SK-N-SH (cell line): ENCODE results near the gene PCNX2. TPM values are rescaled to one million over a fixed set of nuclear protein-coding genes. Genes with fewer than 3 reads are reported as not detected.

ENCODE experiments used
- CTCF ChIA-PET: fragments of 300-600, 350-600 bp; formaldehyde crosslinking; extraction: SDS; loops from one replicate; lab custom pipeline; 2021; lab: Yijun Ruan, JAX
- POLR2A ChIA-PET: fragments of 350-600 bp; sonication (Branson Sonifier 250); formaldehyde crosslinking; extraction: SDS; loops from one replicate; lab custom pipeline; 2020; ENCODE audit warnings: antibody characterized with exemption, inconsistent platforms; lab: Yijun Ruan, JAX
- DNase-seq: peaks from one replicate; pipeline ENCODE4 v3.0.0; 2012
- H2AFZ ChIP-seq: fragments of 200-600 bp; sonication (generic); 2 replicates; pipeline ENCODE4 v1.8.1; 2016; ENCODE audit warnings: antibody characterized with exemption, mild to moderate bottlenecking, low read depth
- H3F3A ChIP-seq: fragments of 200-600 bp; sonication (generic); replicated peaks from 2 replicates; pipeline ENCODE3; 2016; ENCODE audit warnings: antibody characterized with exemption, mild to moderate bottlenecking; ENCODE audit not compliant: insufficient read depth
- H3K27ac ChIP-seq, 2 experiments: fragments of 200-500 bp in 1 of 2; fragments of 200-600 bp in 1 of 2; sonication (Bioruptor generic) in 1 of 2; sonication (generic), shearing (Covaris generic) in 1 of 2; 2 replicates each; pipeline versions ENCODE4 v1.5.1 to v1.6.1; 2014 to 2016; ENCODE audit warnings: low read depth in 2 of 2, inconsistent platforms in 1 of 2, low read length in 1 of 2, mild to moderate bottlenecking in 1 of 2, mixed read lengths in 1 of 2
- H3K27me3 ChIP-seq: fragments of 200-600 bp; sonication (generic), shearing (Covaris generic); 2 replicates; pipeline ENCODE4 v1.6.1; 2016; ENCODE audit warnings: mixed run types; ENCODE audit not compliant: insufficient read depth
- H3K36me3 ChIP-seq, 2 experiments: fragments of 200-500 bp in 1 of 2; fragments of 200-600 bp in 1 of 2; sonication (Bioruptor generic) in 1 of 2; sonication (generic) in 1 of 2; replicated peaks in 1 of 2; 2 replicates each; pipeline versions ENCODE3 to v1.5.1; 2014 to 2016; ENCODE audit warnings: low read length in 1 of 2, mild to moderate bottlenecking in 1 of 2; ENCODE audit not compliant: insufficient read depth in 2 of 2, control insufficient read depth in 1 of 2
- H3K4me1 ChIP-seq, 2 experiments: fragments of 200-500 bp in 1 of 2; fragments of 200-600 bp in 1 of 2; sonication (Bioruptor generic) in 1 of 2; sonication (generic), shearing (Covaris generic) in 1 of 2; 2 replicates each; pipeline versions ENCODE4 v1.5.1 to v1.6.1; 2014 to 2016; ENCODE audit warnings: low read depth in 1 of 2, low read length in 1 of 2, mixed run types in 1 of 2; ENCODE audit not compliant: insufficient read depth in 2 of 2, control insufficient read depth in 1 of 2
- H3K4me2 ChIP-seq: fragments of 200-600 bp; sonication (generic), shearing (Covaris generic); 2 replicates; pipeline ENCODE4 v1.6.1; 2017; ENCODE audit warnings: mixed run types
- H3K4me3 ChIP-seq, 2 experiments: fragments of 200-500 bp in 1 of 2; fragments of 200-600 bp in 1 of 2; sonication (Bioruptor generic) in 1 of 2; sonication (generic), shearing (Covaris generic) in 1 of 2; 2 replicates each; pipeline versions ENCODE4 v1.5.1 to v1.8.1; 2014 to 2016; ENCODE audit warnings: low read depth in 2 of 2, inconsistent platforms in 1 of 2, low read length in 1 of 2, mild to moderate bottlenecking in 1 of 2, mixed read lengths in 1 of 2, moderate library complexity in 1 of 2
- H3K79me2 ChIP-seq: fragments of 200-600 bp; sonication (generic); 2 replicates; pipeline ENCODE4 v1.8.1; 2017; ENCODE audit warnings: mild to moderate bottlenecking; ENCODE audit not compliant: insufficient read depth
- H3K9ac ChIP-seq: fragments of 200-600 bp; sonication (generic); 2 replicates; pipeline ENCODE4 v1.6.1; 2017; ENCODE audit warnings: mixed run types
- H3K9me2 ChIP-seq: fragments of 200-600 bp; sonication (generic); 2 replicates; pipeline ENCODE4 v1.6.1; 2017; ENCODE audit warnings: mixed run types
- H3K9me3 ChIP-seq: fragments of 200-600 bp; sonication (generic); 2 replicates; pipeline ENCODE4 v1.6.1; 2017; ENCODE audit warnings: mixed run types, mild to moderate bottlenecking, moderate library complexity
- H4K20me1 ChIP-seq: fragments of 200-600 bp; sonication (generic); 2 replicates; pipeline ENCODE4 v1.6.1; 2017; ENCODE audit warnings: mild to moderate bottlenecking, mixed run types; ENCODE audit not compliant: insufficient read depth
- CHD2 ChIP-seq: fragments of 150-350 bp; IDR thresholded peaks from 2 replicates; pipeline ENCODE4 v1.6.1; 2018; ENCODE audit warnings: low read length; ENCODE audit not compliant: partially characterized antibody
- EP300 ChIP-seq, 2 experiments: IDR thresholded peaks; 2 replicates each; pipeline versions ENCODE4 v1.4.0 to v1.6.1; 2012; ENCODE audit warnings: borderline replicate concordance in 1 of 2, low read depth in 1 of 2, low read length in 1 of 2
- EZH2phosphoT487 ChIP-seq: fragments of 200-600 bp; sonication (generic); IDR thresholded peaks from 2 replicates; pipeline ENCODE4 v1.6.1; 2017; ENCODE audit warnings: low read depth, mixed run types, mild to moderate bottlenecking, antibody characterized with exemption, moderate library complexity, borderline replicate concordance
- FOSL2 ChIP-seq: IDR thresholded peaks from 2 replicates; pipeline ENCODE4 v1.4.0; 2012; ENCODE audit warnings: low read depth, mild to moderate bottlenecking, moderate library complexity, borderline replicate concordance
- FOXJ3 ChIP-seq: sonication (generic); formaldehyde crosslinking; IDR thresholded peaks from 2 replicates; pipeline ENCODE4 v1.5.1; 2020; ENCODE audit warnings: mild to moderate bottlenecking, missing genetic modification reagents
- FOXM1 ChIP-seq: IDR thresholded peaks from 2 replicates; pipeline ENCODE4 v1.4.0; 2012; ENCODE audit warnings: low read depth, mild to moderate bottlenecking
- GABPA ChIP-seq: IDR thresholded peaks from 2 replicates; pipeline ENCODE4 v1.4.0; 2012; ENCODE audit warnings: low read depth, mild to moderate bottlenecking
- GATA2 ChIP-seq: sonication (generic); formaldehyde crosslinking; IDR thresholded peaks from 2 replicates; pipeline ENCODE4 v1.5.0; 2020; ENCODE audit warnings: mild to moderate bottlenecking, missing genetic modification reagents
- MXI1 ChIP-seq: IDR thresholded peaks from 2 replicates; pipeline ENCODE4 v1.6.1; 2012; ENCODE audit warnings: mild to moderate bottlenecking, low read depth, low read length, improper control_type of control experiment
- POLR2AphosphoS5 ChIP-seq: IDR thresholded peaks from 2 replicates; pipeline ENCODE4 v1.6.1; 2012; ENCODE audit warnings: low read depth, low read length
- RCOR1 ChIP-seq: fragments of 150-350 bp; IDR thresholded peaks from 2 replicates; pipeline ENCODE4 v1.6.1; 2017; ENCODE audit warnings: antibody characterized with exemption, low read length
- REST ChIP-seq: IDR thresholded peaks from 2 replicates; pipeline ENCODE4 v1.6.1; 2012; ENCODE audit warnings: mild to moderate bottlenecking, low read depth, low read length, moderate library complexity
- SMC3 ChIP-seq: IDR thresholded peaks from 2 replicates; pipeline ENCODE4 v1.6.1; 2012; ENCODE audit warnings: low read depth, low read length, improper control_type of control experiment
- USF1 ChIP-seq: IDR thresholded peaks from 2 replicates; pipeline ENCODE4 v1.4.0; 2012; ENCODE audit warnings: low read depth, borderline replicate concordance
- YY1 ChIP-seq: IDR thresholded peaks from 2 replicates; pipeline ENCODE4 v1.4.0; 2012; ENCODE audit warnings: low read depth, mild to moderate bottlenecking
- WGBS: methylation state at CpG from one replicate; pipeline ENCODE4 v1.1.6; 2017; ENCODE audit warnings: low lambda C conversion rate; 5-methylcytosine and 5-hydroxymethylcytosine counted together
- polyA plus RNA-seq, 3 experiments: library from polyadenylated mRNA; depleted of rRNA; stranded (reverse); fragments of >200 nt; gene quantifications; 2 replicates each; pipeline ENCODE4 v1.2.3, GENCODE V29; 2012

The PCNX2 gene
- polyA plus RNA-seq, 1 of the 3 experiments (the other 2 are of a cell fraction) = 10.6 TPM

GRCh38 chr1:232998646-232999045, 296.9 kb downstream of the PCNX2 start:
- POLR2A ChIA-PET = no interaction called here
- CTCF ChIA-PET = interaction anchor here (0.6 to 1.5 kb wide), 2 partner anchors 13 to 46 kb away, joined by 3 to 4 read pairs; no protein-coding TSS in a partner anchor
- no peak overlapping the region for H3K9ac ChIP-seq

More at GRCh38 chr1:232998646-232999045, 296.9 kb downstream of the PCNX2 start:
- Histone ChIP-seq H3K9me2 (no peaks in the 10 kb centered on the region), H3K4me2 (no peak overlapping the region), H4K20me1 (no peaks in the 10 kb centered on the region), H3F3A (no peaks in the 10 kb centered on the region), H3K4me1 (no peaks in the 10 kb centered on the region), H3K79me2 (no peaks in the 10 kb centered on the region), H3K4me3 (no peak overlapping the region)
- 86% methylated on average over 3 of the region's 3 CpGs for WGBS
- no peak for DNase-seq
- TF ChIP-seq EZH2phosphoT487 = no peak
- no peak for TF ChIP-seq GABPA
- no peak for TF ChIP-seq MXI1
- no peak for TF ChIP-seq USF1
- no peak for TF ChIP-seq GATA2 (CRISPR knock-in tag)
- TF ChIP-seq CHD2 = no peak
- TF ChIP-seq FOXJ3 (CRISPR knock-in tag) = no peak
- TF ChIP-seq EP300 (IDR thresholded peaks at IDR 0.05; ENCODE audit: borderline replicate concordance in 1 of 2, low read depth in 1 of 2, low read length in 1 of 2) = no peak
- TF ChIP-seq FOXM1 = no peak
- TF ChIP-seq POLR2AphosphoS5 = no peak
- TF ChIP-seq FOSL2 = no peak
- no peak for TF ChIP-seq RCOR1
- TF ChIP-seq YY1 = no peak
- no peak for TF ChIP-seq REST
- no peak for TF ChIP-seq SMC3
- TF ChIP-seq, all 33 proteins: peak for 0
- peaks cover 3 to 16% of the 10 kb centered on the region in 2 experiments for H3K36me3 ChIP-seq
- no peaks in the 10 kb centered on the region for H3K27me3 ChIP-seq
- no peak overlapping the region for H3K27ac ChIP-seq
- H2AFZ ChIP-seq = no peak overlapping the region
- H3K9me3 ChIP-seq = no peaks in the 10 kb centered on the region
